ENCODE measurements around the gene LIMA1.

LIMA1 gene

DNA sequence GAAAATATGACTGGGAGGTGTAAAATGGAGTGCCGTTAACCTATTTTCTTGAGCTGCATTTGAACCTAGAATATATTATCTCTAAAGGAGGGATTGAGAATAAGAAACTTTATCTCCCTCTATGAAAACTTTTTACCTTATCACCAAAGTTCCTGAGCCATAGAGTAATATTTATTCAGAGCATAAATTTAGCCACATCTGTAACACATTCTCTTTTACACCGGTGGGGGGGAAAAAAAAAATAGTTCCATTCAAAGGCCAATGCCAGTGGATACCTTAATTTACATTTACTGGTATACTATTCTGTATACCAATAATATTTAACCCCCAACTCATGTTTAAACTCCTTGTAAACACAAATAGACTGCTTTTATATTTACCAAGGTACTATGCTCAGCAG lies 137.9 kb downstream of the LIMA1 start:
- no peak for DNase-seq (ENCODE audit: low read depth in 3 of 3)

DNA sequence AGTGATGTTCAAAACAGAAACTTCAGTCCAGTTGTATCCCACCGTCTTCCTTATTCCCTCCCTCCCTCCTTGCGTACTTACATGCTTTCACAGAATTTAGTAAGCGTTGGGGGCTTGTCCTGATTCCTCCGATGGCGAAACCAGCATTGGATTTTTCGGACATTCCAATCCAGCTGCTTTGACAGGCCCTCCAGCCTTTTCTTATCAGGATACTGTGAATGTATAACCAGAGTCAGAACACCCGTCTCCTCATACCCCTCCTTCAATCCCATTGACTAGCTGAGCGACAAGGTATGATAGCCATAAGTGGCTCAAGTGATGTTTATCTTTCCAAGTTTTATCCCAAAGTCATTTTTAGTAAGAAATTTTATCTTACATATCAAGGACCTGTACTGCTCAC lies 140.3 kb downstream of the LIMA1 start:
- no peak for DNase-seq (ENCODE audit: low read depth in 3 of 3)

DNA sequence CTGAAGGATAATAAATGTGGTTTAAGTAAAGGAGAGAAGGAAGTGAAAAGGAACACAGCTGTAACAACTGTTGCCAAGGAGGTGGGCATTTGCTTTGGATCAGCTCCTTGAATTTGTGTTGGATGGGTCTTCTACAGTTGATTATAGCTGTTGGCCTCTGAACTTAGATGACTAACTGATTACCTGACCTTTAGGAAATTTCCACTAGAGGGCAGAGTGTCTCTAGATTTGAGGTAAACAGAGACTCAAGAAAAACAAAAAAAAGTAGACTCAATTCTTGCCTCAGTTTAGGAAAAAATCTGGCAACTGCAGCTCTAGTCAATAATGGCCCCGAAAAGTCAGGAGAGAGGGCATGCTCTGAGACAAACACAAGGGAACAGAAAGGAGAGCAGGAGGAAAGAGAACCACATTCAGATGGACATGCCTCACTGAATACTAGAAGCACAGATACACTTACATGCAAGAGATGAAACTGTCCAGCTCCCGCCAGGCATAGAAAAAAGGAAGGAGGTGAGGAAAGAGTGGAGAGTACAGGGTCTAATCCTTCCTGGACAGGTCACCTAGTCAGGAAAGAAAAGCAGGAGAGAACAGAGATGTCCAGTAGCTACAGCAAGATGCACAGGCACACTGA lies 150.7 kb downstream of the LIMA1 start:
- no peak for DNase-seq (ENCODE audit: low read depth in 3 of 3)

DNA sequence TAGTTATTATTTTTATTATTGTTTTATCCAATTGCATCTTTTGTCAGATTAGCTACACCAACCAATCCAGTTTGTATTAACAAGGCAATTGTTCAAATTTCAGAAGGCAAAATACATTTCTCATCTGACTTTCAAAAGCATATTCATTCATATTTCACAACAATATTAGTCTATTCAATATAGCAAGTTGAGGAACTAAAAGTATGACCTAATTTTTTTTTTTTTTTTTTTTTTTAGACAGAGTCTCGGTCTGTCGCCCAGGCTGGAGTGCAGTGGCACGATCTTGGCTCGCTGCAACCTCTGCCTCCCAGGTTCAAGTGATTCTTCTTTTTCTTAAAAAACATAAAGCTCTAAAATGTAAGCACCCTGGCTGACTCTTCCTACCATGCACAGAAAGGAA lies 154.0 kb downstream of the LIMA1 start:
- no peak for DNase-seq (ENCODE audit: low read depth in 3 of 3)

DNA sequence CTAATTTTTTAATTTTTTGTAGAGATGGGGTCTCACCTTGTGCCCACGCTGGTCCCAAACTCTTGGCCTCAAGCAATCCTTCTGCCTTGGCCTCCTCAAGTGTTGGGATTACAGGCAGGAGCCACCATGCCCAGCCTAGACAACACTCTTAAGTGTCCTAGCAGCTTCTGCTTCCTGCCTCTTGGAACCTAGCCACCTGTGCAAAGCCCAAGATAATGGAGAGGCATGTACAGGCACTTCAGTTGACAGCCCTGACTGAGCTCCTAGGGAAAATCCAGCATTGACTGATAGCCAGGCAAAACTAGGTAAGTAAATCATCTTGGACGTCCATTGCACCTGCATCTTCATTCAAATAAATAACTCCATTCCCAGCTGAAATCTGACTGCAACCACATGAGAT lies 155.8 kb downstream of the LIMA1 start:
- DNase-seq (ENCODE audit: low read depth in 3 of 3): no peak

All from stimulated activated CD4-positive, alpha-beta T cell treated with anti-CD3 and anti-CD28 coated beads, TNF-alpha, amount 100 ng/mL, for 24 hours (primary cell).